GM18907 (cell line): ENCODE data around the gene NOC2L.

Source experiments
- ATAC-seq: cut with Tn5 transposase; IDR thresholded peaks from one replicate; pipeline ENCODE4 v1.9.1; 2021; ENCODE audit warnings: mild to moderate bottlenecking, moderate library complexity; ENCODE audit not compliant: unreplicated experiment

The NOC2L gene

GRCh38 chr1:919271-919872 lies 39.7 kb downstream of the NOC2L start:
- no peak for ATAC-seq

- no peak for ATAC-seq
Observed at GRCh38 chr1:918843-919242, 40.2 kb downstream of the NOC2L start.

DNA sequence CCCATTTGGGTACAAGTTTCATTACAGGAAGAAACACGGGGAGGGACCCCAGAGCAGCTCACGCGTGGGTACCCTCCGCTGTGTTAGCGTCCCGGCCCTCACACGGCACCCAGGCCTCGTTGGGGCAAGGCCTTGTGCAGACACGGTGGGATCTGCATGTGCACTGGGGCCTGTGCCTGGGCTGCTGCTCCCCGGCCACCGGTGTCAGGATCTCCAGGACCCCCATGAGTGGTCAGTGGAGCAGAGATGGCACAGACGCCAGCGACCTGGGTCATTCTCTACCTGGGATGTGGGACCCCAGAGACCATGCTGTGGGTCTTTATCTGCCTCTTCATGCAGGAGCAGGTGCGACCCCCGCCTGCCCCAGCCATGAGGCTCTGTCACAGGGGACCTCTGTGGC lies 40.7 kb downstream of the NOC2L start:
- no peak for ATAC-seq

DNA sequence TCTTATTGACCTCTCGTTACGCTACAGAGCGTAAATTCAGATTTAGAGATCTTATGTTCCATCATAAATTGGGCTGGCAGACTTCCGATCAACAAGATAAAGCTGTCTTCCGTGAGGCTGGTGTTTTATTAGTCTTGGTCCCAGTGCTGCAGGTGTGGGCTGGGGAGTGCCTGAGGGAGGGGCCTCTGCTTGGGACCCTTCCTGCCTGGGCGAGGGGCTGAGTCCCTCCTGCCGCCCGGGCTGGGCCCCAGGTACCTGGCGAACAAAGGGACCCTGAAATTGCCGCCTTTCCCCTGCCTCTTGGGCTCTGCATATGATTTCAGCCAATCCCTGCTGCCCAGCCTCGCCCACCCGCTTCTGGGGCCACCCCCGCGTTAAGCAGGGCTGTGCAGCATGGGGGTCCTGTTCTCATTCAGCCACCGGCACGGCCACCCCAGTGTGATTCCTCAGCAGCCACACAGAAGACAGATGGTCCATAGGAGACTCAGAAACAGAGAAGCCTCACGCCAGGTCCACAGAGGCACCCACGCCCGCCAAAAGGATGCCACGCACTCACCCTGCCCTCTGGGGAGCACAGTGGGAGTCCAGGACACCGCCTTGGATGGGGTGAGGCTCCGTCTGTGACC lies 41.5 kb downstream of the NOC2L start:
- ATAC-seq: no peak

GRCh38 chr1:917076-917459 lies 42.0 kb downstream of the NOC2L start:
- ATAC-seq: no peak

- ATAC-seq: no peak
Observed at GRCh38 chr1:916173-917075, 42.6 kb downstream of the NOC2L start.

DNA sequence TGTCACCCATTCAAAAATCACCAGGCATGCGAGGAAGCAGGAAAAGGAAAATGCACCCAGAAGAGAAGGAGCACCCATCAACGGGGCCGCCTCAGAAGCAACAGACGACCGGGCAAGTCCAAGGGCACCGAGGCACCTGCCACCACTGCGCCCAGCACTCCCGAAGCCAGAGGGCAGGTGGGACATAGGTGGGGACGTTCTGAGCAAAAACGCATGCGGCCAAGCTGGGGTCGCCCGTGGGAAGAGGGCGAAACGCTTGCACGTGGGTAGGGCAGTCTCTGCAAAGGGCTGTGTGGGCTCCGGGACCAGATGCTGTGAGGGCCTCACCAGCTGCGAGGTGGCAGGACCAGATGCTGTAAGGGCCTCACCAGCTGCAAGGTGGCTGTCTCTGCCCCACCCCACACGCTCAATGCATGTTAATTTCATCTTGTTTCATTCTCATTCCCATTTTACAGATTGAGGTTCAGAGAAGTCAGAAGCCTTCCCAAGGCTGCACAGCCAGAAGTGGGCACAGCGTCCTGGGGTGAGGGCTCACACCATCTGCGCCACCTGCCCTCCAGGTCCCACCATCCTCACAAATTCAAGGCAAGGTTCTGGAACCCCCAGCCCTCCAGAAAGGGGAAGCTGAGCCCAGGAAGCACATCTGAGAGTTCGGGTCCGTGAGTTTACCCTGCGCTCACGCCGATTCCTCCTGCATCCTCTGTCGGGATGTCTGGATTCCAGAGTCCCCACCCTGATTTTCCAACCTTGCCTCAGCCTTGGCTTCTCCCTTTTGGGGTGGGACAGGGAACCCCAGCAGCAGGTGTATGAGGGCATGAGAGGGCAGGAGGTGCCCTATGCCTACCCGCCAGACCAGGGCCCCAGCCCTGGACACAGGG lies 43.5 kb downstream of the NOC2L start:
- no peak for ATAC-seq

DNA sequence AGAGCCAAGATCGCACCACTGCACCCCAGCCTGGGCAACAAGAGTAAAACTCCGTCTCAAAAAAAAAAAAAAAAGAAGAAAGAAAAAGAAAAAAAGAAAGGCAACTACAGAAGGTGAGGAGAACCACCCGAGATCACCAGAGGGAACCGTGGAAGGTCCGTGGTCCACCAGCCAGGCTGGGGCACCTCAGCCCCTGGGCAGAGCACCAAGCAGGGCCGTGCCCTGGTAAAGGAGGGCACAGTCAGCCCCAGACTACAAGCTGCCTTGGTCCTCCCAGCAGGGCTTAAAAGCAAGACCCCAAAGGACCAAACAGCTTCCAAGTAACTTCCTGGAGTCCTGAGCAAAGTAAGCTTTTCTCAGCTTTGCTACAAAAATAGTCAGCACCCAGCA lies 44.2 kb downstream of the NOC2L start:
- ATAC-seq: no peak

GRCh38 chr1:914131-914890 lies 44.7 kb downstream of the NOC2L start:
- ATAC-seq: no peak

- no peak for ATAC-seq
Observed at GRCh38 chr1:913491-914130, 45.4 kb downstream of the NOC2L start.

DNA sequence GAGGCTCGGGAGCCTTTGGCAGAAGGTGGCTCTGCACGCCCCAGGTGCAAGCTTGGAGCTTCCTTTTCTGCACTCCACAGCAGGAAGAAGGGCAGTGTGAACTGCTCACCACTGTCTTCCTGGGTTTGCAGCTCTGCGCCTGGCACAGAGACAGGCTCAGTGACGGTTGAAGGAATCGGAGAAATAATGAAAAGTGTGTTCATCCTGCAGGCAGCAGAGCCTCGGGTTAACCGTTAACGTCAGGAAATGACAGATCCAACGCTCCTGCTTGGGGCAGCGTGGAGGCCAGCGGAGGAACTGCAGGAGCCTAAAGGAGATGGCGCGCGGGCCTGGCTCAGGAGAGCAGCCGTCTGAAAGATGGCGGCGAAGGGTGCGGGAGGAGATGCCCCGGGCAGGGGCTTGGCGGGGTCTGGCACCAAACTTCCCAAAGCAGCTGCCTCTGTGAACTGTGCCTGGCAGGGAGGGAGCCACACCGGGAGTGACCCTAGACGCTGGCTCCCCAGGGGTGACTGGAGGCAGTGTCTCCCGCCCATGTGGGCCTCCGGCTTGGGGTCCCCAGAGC lies 46.2 kb downstream of the NOC2L start:
- ATAC-seq: no peak

GRCh38 chr1:911875-912739 lies 46.9 kb downstream of the NOC2L start:
- ATAC-seq: no peak

- no peak for ATAC-seq
Observed at GRCh38 chr1:910881-911721, 48.0 kb downstream of the NOC2L start.

GRCh38 chr1:910311-910880 lies 48.7 kb downstream of the NOC2L start:
- no peak for ATAC-seq

GRCh38 chr1:909861-910310 lies 49.2 kb downstream of the NOC2L start:
- no peak for ATAC-seq

- no peak for ATAC-seq
Observed at GRCh38 chr1:908661-909060, 50.4 kb downstream of the NOC2L start.
